WTC11 (cell line): ENCODE data around the gene KCNQ4.

Experiments
- E2F1 ChIP-seq: sonication (generic); formaldehyde crosslinking; IDR thresholded peaks from 2 replicates; pipeline ENCODE4 v1.8.0; 2022; ENCODE audit warnings: mild to moderate bottlenecking, missing genetic modification reagents
- ERG ChIP-seq: fragments of 250-450 bp; sonication (Bioruptor Pico); IDR thresholded peaks from 2 replicates; pipeline ENCODE4 v1.8.0; 2021; ENCODE audit warnings: mild to moderate bottlenecking
- IRF2 ChIP-seq: sonication (generic); formaldehyde crosslinking; IDR thresholded peaks from 2 replicates; pipeline ENCODE4 v1.8.0; 2022; ENCODE audit warnings: low read depth, missing genetic modification reagents, borderline replicate concordance
- NR1H2 ChIP-seq: sonication (generic); formaldehyde crosslinking; IDR thresholded peaks from 2 replicates; pipeline ENCODE4 v1.9.0; 2021; ENCODE audit warnings: mild to moderate bottlenecking, moderate library complexity, missing genetic modification reagents
- OVOL2 ChIP-seq: fragments of 250-450 bp; sonication (Bioruptor Pico); IDR thresholded peaks from 2 replicates; pipeline ENCODE4 v1.9.0; 2021; ENCODE audit warnings: mild to moderate bottlenecking, borderline replicate concordance
- PRDM15 ChIP-seq: sonication (generic); formaldehyde crosslinking; IDR thresholded peaks from 2 replicates; pipeline ENCODE4 v1.8.0; 2022; ENCODE audit warnings: missing genetic modification reagents
- SMAD4 ChIP-seq: sonication (generic); formaldehyde crosslinking; IDR thresholded peaks from 2 replicates; pipeline ENCODE4 v1.8.0; 2022; ENCODE audit warnings: mild to moderate bottlenecking, missing genetic modification reagents
- SP1 ChIP-seq: sonication (generic); formaldehyde crosslinking; conservative IDR thresholded peaks from 2 replicates; pipeline ENCODE4 v1.8.1; 2022; ENCODE audit warnings: missing genetic modification reagents
- ZNF317 ChIP-seq: sonication (generic); formaldehyde crosslinking; IDR thresholded peaks from 2 replicates; pipeline ENCODE4 v1.8.1; 2023; ENCODE audit warnings: low read depth, mild to moderate bottlenecking, moderate library complexity, missing genetic modification reagents, borderline replicate concordance
- TF ChIP-seq, protein P1 (sequence below): fragments of 200-600 bp; IDR thresholded peaks from 2 replicates; pipeline ENCODE4 v1.8.0; 2022; ENCODE audit warnings: antibody characterized with exemption
- TF ChIP-seq, protein P2 (sequence below): sonication (generic); formaldehyde crosslinking; IDR thresholded peaks from 2 replicates; pipeline ENCODE4 v1.8.1; 2023; ENCODE audit warnings: mild to moderate bottlenecking, missing genetic modification reagents, moderate library complexity
- TF ChIP-seq, protein P3 (sequence below): sonication (generic); formaldehyde crosslinking; IDR thresholded peaks from 2 replicates; pipeline ENCODE4 v1.8.0; 2022; ENCODE audit warnings: mild to moderate bottlenecking, missing genetic modification reagents
- TF ChIP-seq, protein P4 (sequence below): sonication (generic); formaldehyde crosslinking; IDR thresholded peaks from 2 replicates; pipeline ENCODE4 v1.8.1; 2023; ENCODE audit warnings: mild to moderate bottlenecking, missing genetic modification reagents, moderate library complexity

DNA sequence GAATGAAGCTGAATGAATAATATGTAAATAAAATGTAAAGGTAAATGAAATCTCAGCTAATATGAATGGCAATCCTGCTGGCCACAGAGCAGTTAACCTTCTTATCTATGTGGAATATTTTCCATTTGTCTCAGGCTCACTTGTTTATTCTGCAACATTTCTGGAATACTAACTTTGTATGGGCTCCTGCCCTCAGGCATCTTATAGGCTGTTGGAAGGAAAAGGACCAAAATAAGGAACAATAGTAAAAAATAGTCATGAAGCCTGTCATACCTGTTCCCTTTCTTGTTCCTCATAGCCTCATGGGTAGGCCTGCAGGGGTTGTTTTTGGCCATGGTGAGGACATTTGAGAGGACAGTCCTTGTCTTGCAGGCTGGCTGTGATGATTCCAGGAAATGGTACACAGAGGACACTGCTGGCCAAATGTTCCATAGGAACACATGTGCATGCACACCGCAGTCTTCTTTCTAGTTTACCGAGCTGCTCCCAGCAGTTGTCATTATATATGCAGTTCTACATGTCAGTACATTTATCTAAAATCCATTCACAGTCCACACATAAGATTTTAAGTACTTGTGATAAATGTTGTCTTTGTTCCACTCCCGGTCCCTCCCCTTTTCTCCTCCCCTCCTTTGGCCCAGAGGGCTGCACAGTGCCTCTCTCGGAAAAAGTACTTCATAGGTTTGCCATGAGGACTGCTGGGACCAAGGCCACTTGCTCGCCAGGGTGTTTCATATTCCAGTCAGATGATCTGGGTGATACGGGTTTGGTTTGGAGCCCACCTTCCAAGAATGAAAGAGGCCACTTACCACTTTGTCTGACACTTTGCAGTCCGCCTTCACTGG, 15.2 kb upstream of the KCNQ4 start:
- TF ChIP-seq ERG (CRISPR knock-in tag) (no peak), PRDM15 (no peak), E2F1 (CRISPR knock-in tag) (no peak), NR1H2 (no peak), IRF2 (CRISPR knock-in tag) (no peak), SP1 (CRISPR knock-in tag) (no peak), OVOL2 (CRISPR knock-in tag) (no peak), SMAD4 (CRISPR knock-in tag) (no peak), ZNF317 (CRISPR knock-in tag) (no peak)
- TF ChIP-seq, protein P1, sequence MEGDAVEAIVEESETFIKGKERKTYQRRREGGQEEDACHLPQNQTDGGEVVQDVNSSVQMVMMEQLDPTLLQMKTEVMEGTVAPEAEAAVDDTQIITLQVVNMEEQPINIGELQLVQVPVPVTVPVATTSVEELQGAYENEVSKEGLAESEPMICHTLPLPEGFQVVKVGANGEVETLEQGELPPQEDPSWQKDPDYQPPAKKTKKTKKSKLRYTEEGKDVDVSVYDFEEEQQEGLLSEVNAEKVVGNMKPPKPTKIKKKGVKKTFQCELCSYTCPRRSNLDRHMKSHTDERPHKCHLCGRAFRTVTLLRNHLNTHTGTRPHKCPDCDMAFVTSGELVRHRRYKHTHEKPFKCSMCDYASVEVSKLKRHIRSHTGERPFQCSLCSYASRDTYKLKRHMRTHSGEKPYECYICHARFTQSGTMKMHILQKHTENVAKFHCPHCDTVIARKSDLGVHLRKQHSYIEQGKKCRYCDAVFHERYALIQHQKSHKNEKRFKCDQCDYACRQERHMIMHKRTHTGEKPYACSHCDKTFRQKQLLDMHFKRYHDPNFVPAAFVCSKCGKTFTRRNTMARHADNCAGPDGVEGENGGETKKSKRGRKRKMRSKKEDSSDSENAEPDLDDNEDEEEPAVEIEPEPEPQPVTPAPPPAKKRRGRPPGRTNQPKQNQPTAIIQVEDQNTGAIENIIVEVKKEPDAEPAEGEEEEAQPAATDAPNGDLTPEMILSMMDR: no peak
- TF ChIP-seq, protein P2, sequence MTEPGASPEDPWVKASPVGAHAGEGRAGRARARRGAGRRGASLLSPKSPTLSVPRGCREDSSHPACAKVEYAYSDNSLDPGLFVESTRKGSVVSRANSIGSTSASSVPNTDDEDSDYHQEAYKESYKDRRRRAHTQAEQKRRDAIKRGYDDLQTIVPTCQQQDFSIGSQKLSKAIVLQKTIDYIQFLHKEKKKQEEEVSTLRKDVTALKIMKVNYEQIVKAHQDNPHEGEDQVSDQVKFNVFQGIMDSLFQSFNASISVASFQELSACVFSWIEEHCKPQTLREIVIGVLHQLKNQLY: no peak
- TF ChIP-seq, protein P3, sequence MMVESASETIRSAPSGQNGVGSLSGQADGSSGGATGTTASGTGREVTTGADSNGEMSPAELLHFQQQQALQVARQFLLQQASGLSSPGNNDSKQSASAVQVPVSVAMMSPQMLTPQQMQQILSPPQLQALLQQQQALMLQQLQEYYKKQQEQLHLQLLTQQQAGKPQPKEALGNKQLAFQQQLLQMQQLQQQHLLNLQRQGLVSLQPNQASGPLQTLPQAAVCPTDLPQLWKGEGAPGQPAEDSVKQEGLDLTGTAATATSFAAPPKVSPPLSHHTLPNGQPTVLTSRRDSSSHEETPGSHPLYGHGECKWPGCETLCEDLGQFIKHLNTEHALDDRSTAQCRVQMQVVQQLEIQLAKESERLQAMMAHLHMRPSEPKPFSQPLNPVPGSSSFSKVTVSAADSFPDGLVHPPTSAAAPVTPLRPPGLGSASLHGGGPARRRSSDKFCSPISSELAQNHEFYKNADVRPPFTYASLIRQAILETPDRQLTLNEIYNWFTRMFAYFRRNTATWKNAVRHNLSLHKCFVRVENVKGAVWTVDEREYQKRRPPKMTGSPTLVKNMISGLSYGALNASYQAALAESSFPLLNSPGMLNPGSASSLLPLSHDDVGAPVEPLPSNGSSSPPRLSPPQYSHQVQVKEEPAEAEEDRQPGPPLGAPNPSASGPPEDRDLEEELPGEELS (CRISPR knock-in tag): no peak
- TF ChIP-seq, protein P4, sequence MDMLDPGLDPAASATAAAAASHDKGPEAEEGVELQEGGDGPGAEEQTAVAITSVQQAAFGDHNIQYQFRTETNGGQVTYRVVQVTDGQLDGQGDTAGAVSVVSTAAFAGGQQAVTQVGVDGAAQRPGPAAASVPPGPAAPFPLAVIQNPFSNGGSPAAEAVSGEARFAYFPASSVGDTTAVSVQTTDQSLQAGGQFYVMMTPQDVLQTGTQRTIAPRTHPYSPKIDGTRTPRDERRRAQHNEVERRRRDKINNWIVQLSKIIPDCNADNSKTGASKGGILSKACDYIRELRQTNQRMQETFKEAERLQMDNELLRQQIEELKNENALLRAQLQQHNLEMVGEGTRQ (CRISPR knock-in tag): no peak
